NCI-H2227 (cell line): ENCODE data around the gene CHRNA4.
A peak's percentile ranks its signal among the peaks of the same experiment; 100 is the strongest.
"Not testable (repeated sequence)": the region's sequence is repeated elsewhere in the genome, so short reads cannot be mapped to it uniquely, and the experiment has no call there.

Source experiments
- DNase-seq: peaks from one replicate; lab custom pipeline; 2025; ENCODE audit not compliant: unreplicated experiment; lab: John Stamatoyannopoulos, UW

CHRNA4 gene

GRCh38 chr20:63398744-63399514, 37.8 kb upstream of the CHRNA4 start:
- no peak for DNase-seq

GRCh38 chr20:63397946-63398450, 36.8 kb upstream of the CHRNA4 start:
- DNase-seq: no peak

- no peak for DNase-seq
Measured at GRCh38 chr20:63397155-63397843, 36.1 kb upstream of the CHRNA4 start.

- no peak for DNase-seq
Measured at GRCh38 chr20:63396300-63396699, 35.2 kb upstream of the CHRNA4 start.

- DNase-seq: no peak
Measured at GRCh38 chr20:63395723-63396122, 34.6 kb upstream of the CHRNA4 start.

- DNase-seq: no peak
Measured at GRCh38 chr20:63394920-63395455, 33.8 kb upstream of the CHRNA4 start.

- DNase-seq: no peak
Measured at GRCh38 chr20:63394069-63394919, 33.1 kb upstream of the CHRNA4 start.

- DNase-seq: no peak
Measured at GRCh38 chr20:63393566-63393965, 32.4 kb upstream of the CHRNA4 start.

GRCh38 chr20:63392465-63393365, 31.6 kb upstream of the CHRNA4 start:
- DNase-seq: no peak

- no peak for DNase-seq
Measured at GRCh38 chr20:63387917-63388316, 26.8 kb upstream of the CHRNA4 start.

- DNase-seq: no peak
Measured at GRCh38 chr20:63387393-63387792, 26.2 kb upstream of the CHRNA4 start.

- DNase-seq: no peak
Measured at GRCh38 chr20:63386491-63386890, 25.3 kb upstream of the CHRNA4 start.

- DNase-seq: no peak
Measured at GRCh38 chr20:63385819-63386218, 24.7 kb upstream of the CHRNA4 start.

GRCh38 chr20:63384336-63384735, 23.2 kb upstream of the CHRNA4 start:
- DNase-seq: no peak

GRCh38 chr20:63383556-63383955, 22.4 kb upstream of the CHRNA4 start:
- no peak for DNase-seq

- no peak for DNase-seq
Measured at GRCh38 chr20:63382551-63383300, 21.6 kb upstream of the CHRNA4 start.

- peak; percentile 48 for DNase-seq
Measured at GRCh38 chr20:63381781-63382431, 20.8 kb upstream of the CHRNA4 start.

- no peak for DNase-seq
Measured at GRCh38 chr20:63380346-63380870, 19.3 kb upstream of the CHRNA4 start.

GRCh38 chr20:63379872-63380271, 18.7 kb upstream of the CHRNA4 start:
- not testable (repeated sequence) for DNase-seq
